Measurements from ENCODE around the gene SNX5. TPM values are rescaled to one million over a fixed set of nuclear protein-coding genes. Genes with fewer than 3 reads are reported as not detected.

SNX5 gene
- total RNA-seq, 2 donors from 2014 or later = 48.3 to 84.8 TPM

GRCh38 chr20:17934141-17934862 lies 34.3 kb downstream of the SNX5 start:
- intact Hi-C loops (cut with DNase I) = no loop called here
- TF ChIP-seq CTCF (IDR thresholded peaks at IDR 0.05) (no peak), POLR2AphosphoS5 (IDR thresholded peaks at IDR 0.05) (no peak), POLR2A (IDR thresholded peaks at IDR 0.05) (no peak)
- no peak overlapping the region for H3K4me3 ChIP-seq
- no peaks in the 10 kb centered on the region for H3K9me3 ChIP-seq
- no peaks in the 10 kb centered on the region for H3K4me1 ChIP-seq (replicated peaks)
- no peaks in the 10 kb centered on the region for H3K27me3 ChIP-seq (replicated peaks; ENCODE audit: insufficient read depth)
- DNase-seq (ENCODE audit: low spot score) = no peak
- 85% methylated on average over 16 of the region's 16 CpGs for WGBS
- H3K27ac ChIP-seq = no peak overlapping the region
- no peaks in the 10 kb centered on the region for H3K36me3 ChIP-seq

- Histone ChIP-seq H3K4me3 (no peak overlapping the region), H3K27ac (no peak overlapping the region), H3K4me1 (replicated peaks) (peaks cover 4% of the 10 kb centered on the region), H3K36me3 (no peaks in the 10 kb centered on the region), H3K27me3 (replicated peaks; ENCODE audit: insufficient read depth) (no peaks in the 10 kb centered on the region), H3K9me3 (no peaks in the 10 kb centered on the region)
- DNase-seq (ENCODE audit: low spot score) = no peak
- no peak for TF ChIP-seq POLR2AphosphoS5 (IDR thresholded peaks at IDR 0.05)
- no peak for TF ChIP-seq POLR2A (IDR thresholded peaks at IDR 0.05)
- no peak for TF ChIP-seq CTCF (IDR thresholded peaks at IDR 0.05)
- intact Hi-C loops (cut with DNase I) = no loop called here
- 81% methylated on average over 5 of the region's 5 CpGs for WGBS
These were observed 34.9 kb downstream of the SNX5 start for GRCh38 chr20:17933711-17934110.

GRCh38 chr20:17933121-17933520 lies 35.5 kb downstream of the SNX5 start:
- TF ChIP-seq POLR2AphosphoS5 (IDR thresholded peaks at IDR 0.05) (no peak), CTCF (IDR thresholded peaks at IDR 0.05) (no peak), POLR2A (IDR thresholded peaks at IDR 0.05) (no peak)
- H3K27ac ChIP-seq = no peak overlapping the region
- H3K4me1 ChIP-seq (replicated peaks) = peaks cover 8% of the 10 kb centered on the region
- no peaks in the 10 kb centered on the region for H3K9me3 ChIP-seq
- intact Hi-C loops (cut with DNase I) = no loop called here
- WGBS = 77% methylated on average over 1 of the region's 1 CpG
- H3K4me3 ChIP-seq = no peak overlapping the region
- H3K27me3 ChIP-seq (replicated peaks; ENCODE audit: insufficient read depth) = no peaks in the 10 kb centered on the region
- no peaks in the 10 kb centered on the region for H3K36me3 ChIP-seq
- DNase-seq (ENCODE audit: low spot score) = no peak

GRCh38 chr20:17932396-17932795 lies 36.2 kb downstream of the SNX5 start:
- TF ChIP-seq POLR2A (IDR thresholded peaks at IDR 0.05) (no peak), CTCF (IDR thresholded peaks at IDR 0.05) (no peak), POLR2AphosphoS5 (IDR thresholded peaks at IDR 0.05) (no peak)
- Histone ChIP-seq H3K27me3 (replicated peaks; ENCODE audit: insufficient read depth) (no peaks in the 10 kb centered on the region), H3K4me3 (no peak overlapping the region), H3K27ac (no peak overlapping the region), H3K9me3 (no peaks in the 10 kb centered on the region), H3K36me3 (no peaks in the 10 kb centered on the region), H3K4me1 (replicated peaks) (peaks cover 8% of the 10 kb centered on the region)
- WGBS = 94% methylated on average over 5 of the region's 5 CpGs
- intact Hi-C loops (cut with DNase I) = no loop called here
- no peak for DNase-seq (ENCODE audit: low spot score)

GRCh38 chr20:17931513-17931912 lies 37.1 kb downstream of the SNX5 start:
- H3K4me1 ChIP-seq (replicated peaks) = peaks cover 8% of the 10 kb centered on the region
- intact Hi-C loops (cut with DNase I) = no loop called here
- no peak for TF ChIP-seq POLR2AphosphoS5 (IDR thresholded peaks at IDR 0.05)
- no peak for TF ChIP-seq POLR2A (IDR thresholded peaks at IDR 0.05)
- no peak for TF ChIP-seq CTCF (IDR thresholded peaks at IDR 0.05)
- H3K4me3 ChIP-seq = no peak overlapping the region
- H3K27me3 ChIP-seq (replicated peaks; ENCODE audit: insufficient read depth) = no peaks in the 10 kb centered on the region
- no peaks in the 10 kb centered on the region for H3K36me3 ChIP-seq
- no peak for DNase-seq (ENCODE audit: low spot score)
- H3K9me3 ChIP-seq = no peaks in the 10 kb centered on the region
- WGBS = 100% methylated on average over 1 of the region's 1 CpG
- H3K27ac ChIP-seq = no peak overlapping the region

Data from prostate gland (tissue), 2 donors.